Erythroblast (primary cell): Measurements from ENCODE around the gene C1RL.

Experiments
- GATA1 ChIP-seq: IDR thresholded peaks from 2 replicates; pipeline ENCODE4 v1.6.1; 2011; ENCODE audit warnings: low read depth, mild to moderate bottlenecking, control low read depth, low read length, moderate library complexity
- POLR2A ChIP-seq: IDR thresholded peaks from 2 replicates; pipeline ENCODE4 v1.6.1; 2011; ENCODE audit warnings: mild to moderate bottlenecking, low read length

DNA sequence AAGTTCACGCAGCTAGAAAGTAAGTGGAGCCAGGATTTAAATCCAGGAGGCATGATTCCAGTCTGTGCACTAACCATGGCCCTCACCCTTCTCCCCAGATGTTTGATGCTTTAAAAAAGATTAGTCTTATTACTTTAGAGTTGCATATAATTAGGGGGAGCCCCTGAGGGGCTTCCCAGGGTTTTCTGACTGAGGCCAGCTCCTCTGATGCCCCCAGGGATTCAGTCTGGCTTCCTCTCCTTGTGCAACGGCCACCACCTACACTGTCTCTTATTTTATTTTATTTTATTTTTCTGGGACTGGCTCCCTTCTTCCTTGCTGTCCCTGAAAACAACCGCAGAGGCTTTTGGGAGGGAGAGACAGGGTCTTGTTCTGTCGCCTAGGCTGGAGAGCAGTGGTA lies 43.8 kb upstream of the C1RL start:
- no peak for TF ChIP-seq POLR2A
- no peak for TF ChIP-seq GATA1
